NCI-H1092 treated with DMSO at 0.1 percent for 48 hours (cell line): Measurements from ENCODE around the gene OR56A4.

Experiments
- DNase-seq: peaks from one replicate; lab custom pipeline; 2025; lab: John Stamatoyannopoulos, UW

OR56A4 gene, protein sequence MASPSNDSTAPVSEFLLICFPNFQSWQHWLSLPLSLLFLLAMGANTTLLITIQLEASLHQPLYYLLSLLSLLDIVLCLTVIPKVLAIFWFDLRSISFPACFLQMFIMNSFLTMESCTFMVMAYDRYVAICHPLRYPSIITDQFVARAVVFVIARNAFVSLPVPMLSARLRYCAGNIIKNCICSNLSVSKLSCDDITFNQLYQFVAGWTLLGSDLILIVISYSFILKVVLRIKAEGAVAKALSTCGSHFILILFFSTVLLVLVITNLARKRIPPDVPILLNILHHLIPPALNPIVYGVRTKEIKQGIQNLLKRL

DNA sequence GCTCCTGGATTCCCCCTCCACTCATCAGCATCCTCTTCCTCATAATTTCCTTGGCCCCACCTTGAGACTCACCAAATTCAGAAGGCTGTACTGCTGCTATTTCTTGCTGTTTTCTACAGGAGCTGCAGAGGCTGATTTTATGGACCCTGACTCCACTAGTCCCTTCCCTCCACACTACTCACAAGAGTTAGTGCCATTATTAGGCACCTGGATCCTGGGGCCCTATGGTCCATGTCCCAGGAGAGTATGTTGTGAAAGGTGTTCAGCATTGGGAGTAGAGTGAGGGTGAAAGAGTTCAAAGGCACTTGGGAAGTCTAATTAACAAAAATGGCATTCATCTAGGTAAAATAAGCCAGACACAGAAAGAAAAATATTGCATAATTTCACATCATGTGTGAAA lies at the start of gene OR56A4:
Gene OR56A4 (minus strand): TSS at position 101 of the 400 bp plus-strand sequence. CDS start 3,954 bp downstream, outside the sequence.
- no peak for DNase-seq

DNA sequence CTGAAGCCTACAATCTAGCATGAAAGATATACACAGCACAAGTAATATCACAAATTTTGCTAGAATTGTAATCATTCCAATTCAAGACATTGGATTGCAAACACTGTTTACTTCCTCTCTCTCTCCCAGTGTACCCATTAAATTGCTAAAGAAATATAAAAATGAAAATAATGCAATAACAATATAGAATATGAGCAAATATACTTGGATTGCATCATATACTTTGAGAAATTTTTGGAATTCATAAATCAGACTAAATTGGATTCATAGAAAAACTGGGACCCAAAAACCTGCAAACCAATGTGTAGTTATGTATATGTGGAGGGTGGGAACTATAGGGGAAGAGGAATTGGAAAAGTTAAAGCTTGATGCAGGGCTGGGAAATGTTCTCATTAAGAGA lies 48.8 kb upstream of the OR56A4 start:
- no peak for DNase-seq

DNA sequence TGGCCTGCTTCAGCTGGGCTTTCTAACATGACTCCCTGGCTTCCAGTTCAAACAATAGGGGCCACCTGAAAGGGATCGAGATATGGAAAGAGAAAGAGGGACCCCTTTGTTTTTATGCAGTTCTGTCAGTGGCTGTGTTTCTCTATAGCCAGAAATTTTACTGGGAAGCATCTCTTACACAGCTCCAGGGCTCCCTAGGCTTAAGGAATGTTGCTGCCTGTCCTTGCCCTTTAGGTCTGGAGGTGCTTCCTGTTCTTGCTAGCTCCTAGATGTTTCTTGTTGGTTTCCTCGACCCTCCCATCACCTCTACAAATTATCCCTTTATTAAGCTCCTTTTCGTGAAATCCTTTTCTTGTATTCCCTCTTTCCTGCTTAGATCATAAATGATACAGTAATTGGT lies 45.6 kb upstream of the OR56A4 start:
- no peak for DNase-seq

DNA sequence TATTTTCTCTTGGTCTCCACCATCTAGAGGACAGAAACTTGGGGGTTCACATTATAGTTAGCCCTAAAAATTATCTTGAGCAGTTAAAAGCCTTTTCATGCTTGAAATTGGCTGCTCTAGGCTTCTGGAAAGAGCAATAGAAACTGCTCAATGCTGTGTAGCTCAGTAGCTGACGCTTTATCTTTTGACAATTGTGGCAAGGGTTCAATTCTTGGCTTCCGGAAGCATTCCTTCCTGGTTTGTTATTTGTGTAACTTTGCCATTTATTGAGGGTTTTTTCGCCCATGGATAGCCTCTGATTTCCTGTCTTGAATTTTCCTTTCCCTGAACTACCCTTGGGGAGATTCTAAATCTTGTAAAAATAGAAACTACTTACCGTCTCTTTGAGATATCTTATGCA lies 34.1 kb upstream of the OR56A4 start:
- DNase-seq, result no peak

DNA sequence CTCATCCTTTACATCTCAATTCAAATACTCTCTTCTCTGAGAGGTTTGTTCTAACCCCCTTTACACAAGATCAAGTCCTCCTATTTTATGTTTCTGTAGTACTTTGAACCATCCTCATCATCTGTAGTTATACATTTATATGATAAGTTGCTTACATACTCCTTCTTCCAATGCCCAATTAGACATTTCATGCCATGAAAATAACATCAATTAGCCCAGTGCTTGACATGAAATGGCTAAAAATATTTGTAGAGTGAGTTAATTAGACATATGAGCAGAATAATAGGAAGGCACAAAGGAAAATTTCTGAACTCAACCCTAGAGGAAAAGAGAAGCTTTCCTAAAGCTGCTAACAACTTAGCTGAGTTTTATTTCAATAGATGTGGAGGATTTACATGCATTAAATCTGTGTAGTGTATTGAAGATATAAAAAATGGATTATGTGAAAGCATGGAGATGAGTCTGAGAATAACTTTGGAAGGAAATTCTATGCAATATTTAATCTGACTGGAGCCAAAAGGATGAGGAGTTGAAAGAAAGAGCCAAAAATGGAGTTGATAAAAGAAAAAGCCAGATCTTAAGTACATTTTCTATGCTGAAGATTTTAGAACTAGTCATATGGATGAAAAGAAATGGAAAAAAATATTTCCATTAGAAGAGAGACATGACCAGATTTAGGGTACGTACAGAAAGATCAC lies 24.1 kb upstream of the OR56A4 start, which contains the start of gene OR56A1:
Gene OR56A1 (minus strand): TSS at position 51 of the 698 bp plus-strand sequence. CDS start 3,066 bp downstream, outside the sequence.
- DNase-seq, result no peak

DNA sequence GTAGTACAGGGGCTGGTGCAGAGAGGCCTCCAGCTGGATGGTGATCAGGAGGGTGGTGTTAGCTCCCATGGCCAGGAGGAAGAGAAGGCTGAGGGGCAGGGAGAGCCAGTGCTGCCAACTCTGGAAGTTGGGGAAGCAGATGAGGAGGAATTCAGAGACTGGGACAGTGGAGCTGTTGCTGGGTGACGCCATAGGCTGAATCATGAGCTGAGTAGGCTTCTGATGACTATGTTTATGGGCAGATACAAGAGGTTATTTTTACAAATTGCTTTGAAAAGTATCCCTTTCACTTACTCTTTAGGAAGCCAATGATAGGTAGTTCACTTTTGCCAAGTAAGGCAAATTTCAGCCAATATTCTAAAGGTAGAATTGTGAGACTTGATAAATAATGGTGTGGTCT lies 20.8 kb upstream of the OR56A4 start:
- DNase-seq, result no peak

DNA sequence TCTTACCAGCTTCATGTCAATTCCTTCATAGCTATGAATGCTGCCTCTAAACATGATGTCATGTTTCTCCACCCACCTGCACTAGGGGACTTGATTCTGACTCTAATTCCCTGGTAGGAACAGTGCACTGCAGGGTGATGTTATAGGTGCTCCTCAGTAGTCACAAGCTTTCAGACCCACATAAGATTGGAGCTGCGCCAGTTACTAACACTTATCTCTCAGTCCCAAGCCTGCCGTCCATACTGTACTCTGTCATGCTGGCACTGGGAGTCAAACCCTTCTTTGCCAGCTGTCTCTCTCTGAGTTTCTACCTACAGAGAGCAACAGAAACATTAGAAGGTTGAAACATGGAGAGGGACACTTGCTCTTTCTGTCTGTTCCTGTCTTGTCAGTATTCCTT lies 18.3 kb upstream of the OR56A4 start:
- DNase-seq, result no peak

DNA sequence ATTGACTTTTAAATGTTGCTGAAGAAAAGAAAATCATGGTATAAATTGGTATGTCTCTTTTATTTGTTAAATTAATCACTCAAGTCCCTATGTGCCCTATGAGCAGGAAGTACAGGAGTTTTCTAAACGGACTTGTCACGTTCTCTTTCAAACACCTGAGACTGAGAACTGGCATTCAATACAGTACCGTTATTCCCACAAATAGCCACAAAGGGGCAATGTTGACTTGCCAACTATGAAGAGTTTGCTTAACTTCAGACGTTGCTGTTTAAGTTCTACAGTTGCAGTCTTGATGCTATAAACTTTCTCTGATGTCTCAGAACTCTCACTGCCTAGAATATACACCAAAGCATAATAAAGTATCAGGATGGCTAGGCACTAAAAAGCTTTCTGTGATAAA lies 16.2 kb upstream of the OR56A4 start:
- DNase-seq, result peak; percentile 5

DNA sequence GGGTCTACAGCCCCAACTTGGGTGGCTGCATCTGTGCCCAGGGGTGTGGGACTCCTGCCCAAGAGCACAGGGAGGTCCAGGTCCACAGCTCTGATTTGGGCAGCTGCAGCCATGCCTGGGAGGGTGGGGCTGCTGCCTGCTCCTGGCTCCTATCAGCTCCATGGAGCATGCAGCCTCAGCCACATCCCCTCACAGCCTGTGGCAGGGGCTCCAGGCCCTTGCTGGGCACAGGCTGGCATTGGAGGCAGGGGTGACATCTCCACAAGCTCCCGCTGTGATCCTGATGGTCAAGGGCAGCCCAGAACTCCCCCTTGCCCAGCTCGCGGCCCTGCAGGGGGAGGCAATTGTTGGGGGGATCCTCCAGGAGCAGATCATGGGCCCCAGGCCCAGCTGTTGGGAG lies 6.3 kb upstream of the OR56A4 start:
- no peak for DNase-seq

DNA sequence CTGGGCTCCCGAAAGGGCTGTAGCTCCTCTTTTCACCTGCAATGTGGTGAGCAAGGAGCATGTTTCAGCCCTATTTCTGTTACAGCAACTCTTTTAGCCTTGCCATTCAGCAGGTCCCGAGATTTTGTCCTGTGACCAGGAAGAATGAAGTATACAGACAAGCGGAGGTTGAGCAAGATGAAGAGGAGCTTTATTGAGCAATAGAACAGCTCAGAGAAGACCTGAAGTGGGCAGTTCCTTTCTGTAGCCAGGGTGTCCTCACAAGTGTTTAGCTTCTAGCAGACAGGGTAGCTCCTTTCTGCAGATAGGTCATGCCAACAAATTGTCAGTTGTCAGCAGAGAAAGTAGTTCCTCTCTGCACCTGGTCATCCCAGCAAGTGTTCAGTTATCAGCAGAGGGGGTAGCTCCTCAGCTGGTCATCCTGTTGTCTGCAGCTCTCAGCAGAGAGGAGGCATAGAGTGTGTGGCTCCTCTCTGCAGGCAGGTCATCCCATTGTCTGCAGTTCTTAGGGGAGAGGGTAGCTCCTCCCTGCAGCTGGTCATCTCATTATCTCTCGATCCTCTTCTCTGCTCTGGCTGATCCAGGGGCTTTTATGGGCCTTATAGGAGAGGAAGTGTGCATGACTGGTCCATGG lies 5.4 kb upstream of the OR56A4 start:
- no peak for DNase-seq

DNA sequence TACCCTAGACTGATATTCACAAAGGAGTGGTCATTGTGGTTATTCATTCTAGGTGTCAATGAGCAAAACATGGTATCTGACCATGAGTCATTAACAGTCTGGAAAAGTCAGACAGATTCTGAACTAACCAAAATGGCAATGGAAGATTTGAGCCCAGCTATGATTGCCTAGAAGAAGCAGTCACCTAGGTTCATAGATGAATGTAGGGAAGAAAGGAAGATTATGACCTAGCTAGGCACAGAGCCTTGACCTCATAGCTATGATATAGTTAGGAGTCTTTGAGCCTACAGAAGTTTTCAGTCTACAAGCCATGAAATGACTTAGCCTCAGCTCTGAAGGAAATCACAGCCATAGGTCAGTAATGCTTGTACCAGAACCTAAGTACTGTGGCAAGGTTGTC lies 351 bp downstream of the OR56A4 start:
- DNase-seq, result no peak

DNA sequence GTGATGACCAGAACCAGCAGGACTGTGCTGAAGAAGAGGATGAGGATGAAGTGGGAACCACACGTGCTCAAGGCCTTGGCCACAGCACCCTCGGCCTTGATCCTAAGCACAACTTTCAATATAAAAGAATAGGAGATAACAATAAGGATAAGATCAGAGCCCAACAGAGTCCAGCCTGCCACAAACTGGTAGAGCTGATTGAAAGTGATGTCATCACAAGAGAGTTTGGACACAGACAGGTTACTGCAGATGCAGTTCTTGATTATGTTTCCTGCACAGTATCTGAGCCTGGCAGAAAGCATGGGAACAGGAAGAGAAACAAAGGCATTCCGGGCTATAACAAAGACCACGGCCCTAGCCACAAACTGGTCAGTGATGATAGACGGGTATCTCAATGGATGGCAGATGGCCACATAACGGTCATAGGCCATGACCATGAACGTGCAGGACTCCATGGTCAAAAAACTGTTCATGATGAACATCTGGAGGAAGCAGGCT lies 4.5 kb downstream of the OR56A4 start:
- no peak for DNase-seq

DNA sequence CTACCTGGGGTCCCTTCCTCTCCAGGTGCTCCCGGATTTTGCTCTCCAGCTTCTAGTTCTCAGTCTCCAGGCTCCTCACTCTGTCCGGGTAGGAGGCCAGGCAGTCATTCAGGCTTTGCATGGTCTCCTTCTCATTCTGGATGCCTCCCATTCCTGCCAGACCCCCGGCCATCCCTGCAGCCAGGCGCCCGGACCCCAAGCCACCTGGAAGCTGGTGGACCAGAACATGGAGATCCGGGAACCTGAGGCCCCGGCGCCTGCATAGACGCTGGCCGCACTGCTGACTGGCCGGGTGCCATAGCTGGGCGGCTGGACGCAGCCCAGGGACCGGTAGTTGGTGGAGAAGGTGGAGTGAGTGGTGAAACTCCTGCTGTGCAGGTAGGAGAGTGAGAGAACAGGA lies 12.0 kb downstream of the OR56A4 start:
- no peak for DNase-seq

DNA sequence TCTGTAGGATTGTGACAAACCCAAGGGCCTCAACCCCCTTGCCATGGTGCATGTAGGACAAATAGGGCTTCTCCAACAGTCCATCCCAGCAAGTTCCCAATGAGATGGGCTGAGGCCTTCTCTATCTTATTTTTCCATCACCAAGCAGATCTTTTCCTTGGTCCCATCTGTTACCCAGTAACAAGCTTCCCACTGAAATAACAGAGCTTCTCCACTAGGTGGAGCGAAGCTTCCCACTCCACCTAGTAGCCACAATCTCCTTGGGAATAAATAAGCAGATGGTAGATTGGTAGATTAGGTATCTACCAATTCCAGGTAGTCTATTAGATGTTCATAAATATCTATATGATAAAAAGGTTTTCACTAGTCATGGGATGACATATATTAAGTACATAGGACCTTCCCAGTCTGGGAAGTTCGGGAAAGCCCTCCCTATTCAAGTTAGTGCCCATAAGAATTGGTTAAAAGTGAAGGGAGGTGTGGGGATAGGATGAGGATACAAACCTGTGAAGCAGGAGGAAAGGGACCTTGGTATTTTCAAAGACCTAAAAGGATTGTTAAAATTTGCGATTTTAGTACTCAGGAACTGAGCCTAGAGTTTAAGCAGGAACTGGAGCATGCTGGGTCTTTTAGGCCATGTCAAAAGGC lies 14.0 kb downstream of the OR56A4 start:
- DNase-seq, result no peak

DNA sequence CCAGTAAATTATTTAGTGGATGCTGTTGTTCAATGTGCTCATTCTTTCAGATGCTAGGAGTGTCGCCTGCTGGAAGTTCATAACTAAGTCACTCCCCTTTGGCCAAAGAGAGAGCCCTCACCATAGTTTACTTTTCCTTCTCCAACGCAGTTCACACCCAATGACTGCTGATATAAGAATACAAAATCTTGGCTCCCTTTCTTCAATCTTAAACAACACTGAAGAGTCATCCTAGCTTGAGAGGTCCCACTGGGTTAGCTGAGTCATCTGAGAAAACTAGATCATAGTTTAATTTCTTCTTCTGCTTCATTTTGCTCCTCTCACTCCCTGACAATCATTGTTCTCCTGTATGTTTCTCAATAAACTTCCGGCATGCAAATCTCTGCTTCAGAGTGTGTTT lies 14.6 kb downstream of the OR56A4 start:
- DNase-seq, result no peak

DNA sequence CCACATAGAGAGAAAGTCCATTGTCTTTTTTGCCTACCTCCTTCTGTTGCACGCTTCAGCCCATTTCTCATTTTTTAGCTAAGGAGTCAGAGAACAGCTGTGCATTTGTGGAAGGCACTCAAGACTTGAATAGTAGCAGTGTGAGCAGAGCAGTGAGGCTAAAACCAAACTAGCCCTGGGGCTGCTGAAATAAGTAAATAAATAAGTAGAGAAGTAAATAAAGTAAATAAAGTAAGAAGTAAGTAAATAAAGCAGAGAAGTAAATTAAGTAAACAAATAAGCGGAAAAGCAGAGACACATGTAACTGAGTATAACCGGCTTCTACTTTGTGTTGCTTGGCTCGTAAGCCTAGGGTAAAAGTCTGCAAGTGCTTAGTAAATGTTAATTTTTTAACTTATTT lies 17.5 kb downstream of the OR56A4 start:
- DNase-seq, result no peak

DNA sequence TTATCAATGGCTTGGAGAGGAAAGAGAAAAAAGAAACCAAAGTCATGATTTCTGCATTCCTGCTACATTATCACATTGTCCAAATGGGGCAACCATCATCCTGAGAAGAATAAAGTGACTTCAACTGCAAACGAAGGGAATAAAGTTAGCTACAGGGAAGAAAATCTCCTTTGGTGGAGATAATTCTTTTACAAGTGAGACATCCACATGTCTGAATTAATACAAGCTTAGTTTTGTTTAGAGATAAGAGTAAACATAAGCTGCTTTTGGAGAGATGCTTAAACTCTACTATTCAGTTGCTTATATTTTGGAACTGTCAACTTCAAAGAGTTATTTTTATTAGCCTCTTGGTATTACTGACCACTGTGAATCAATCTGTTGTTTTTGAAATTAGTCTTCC lies 19.9 kb downstream of the OR56A4 start, which contains the start of gene OR52L1:
Gene OR52L1 (minus strand): TSS at position 101 of the 400 bp plus-strand sequence. CDS start 55 bp downstream, at position 46.
- DNase-seq, result no peak

DNA sequence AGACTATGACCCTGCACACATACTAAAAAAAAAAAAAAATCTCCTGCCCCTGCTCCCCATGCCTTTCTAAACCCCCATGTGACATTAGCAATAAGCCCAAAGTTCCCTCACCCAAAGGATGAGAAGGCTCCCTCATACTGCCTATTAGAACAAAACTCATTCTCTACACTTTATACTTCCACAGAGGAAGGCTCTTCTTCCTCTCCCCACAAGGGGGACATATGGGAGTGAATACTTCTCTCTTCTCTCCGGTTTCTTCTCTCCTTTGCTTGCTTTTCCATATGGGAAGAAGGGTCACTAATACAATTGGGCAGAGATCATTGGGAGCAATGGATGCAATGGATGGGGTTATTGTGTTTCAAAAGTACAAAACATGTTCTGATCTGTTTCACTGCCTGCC lies 23.3 kb downstream of the OR56A4 start:
- no peak for DNase-seq

DNA sequence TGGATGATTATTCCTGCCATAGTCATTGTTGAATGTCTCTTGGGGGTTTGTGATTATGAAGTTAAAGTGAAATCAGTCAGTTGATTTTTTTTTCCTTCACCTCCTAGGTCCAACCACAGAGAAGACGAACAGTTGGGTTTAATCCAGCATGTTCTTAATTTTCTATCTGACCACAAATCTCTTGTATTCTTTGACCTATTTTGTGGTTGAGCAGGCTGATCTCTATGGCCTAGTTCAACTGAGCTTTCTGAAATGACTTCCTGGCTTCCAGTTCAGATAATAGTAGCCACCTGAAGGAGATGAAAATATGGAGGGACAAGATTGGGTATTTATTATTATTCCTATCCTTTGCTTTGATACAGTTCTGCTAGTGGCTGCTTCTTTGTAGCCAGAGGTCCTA lies 33.2 kb downstream of the OR56A4 start:
- no peak for DNase-seq

DNA sequence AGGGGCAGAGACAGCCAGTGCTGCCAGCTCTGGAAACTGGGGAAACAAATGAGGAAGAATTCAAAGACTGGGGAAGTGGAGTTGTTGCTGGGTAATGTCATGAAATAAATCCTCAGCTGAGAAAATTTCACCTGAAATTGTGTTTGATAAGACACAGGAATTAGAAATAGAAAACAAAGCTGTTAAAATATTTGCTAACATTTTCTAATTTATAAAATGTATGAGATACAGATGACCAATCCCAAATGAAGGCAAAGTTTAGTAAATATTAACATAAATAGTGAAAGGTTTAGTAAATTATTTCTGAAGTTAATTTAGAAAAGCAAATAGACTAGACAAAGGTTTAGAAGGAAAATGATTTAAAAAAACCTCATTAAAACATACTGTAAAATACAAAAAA lies 38.4 kb downstream of the OR56A4 start, which contains the start of gene OR56A5:
Gene OR56A5 (minus strand): TSS at position 101 of the 400 bp plus-strand sequence. CDS start 0 bp downstream, at position 101.
- no peak for DNase-seq

DNA sequence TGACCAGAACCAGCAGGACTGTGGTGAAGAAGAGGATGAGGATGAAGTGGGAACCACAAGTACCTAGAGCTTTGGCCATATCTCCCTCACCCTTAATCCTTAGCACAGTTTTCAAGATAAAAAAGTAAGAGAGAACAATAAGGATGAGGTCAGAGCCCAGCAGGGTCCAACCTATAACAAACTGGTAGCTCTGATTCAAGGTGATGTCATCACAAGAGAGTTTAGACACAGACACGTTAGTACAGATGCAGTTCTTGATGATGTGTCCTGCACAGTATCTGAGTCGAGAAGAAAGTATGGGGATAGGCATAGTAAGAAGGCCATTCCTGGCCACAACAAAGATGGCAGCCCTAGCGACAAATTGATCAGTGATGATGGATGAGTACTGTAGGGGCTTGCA lies 39.0 kb downstream of the OR56A4 start:
- DNase-seq, result no peak

DNA sequence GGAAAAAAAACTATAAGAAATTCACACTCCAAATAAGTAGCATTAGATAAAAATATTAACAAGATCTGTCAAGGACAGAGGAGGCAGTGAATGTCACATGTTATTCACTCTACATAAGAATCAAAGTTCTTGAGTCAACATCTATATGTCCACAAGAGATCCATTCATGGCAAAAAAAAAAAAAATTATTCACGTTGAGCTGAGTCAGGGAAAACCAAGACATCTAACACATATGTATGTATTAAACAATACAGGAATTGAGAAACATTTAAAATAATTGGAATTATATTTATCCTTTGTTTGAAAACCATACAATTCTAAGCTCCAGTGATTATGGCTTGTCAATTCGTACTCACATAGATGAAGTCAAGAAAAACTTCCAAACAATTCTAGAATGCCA lies 39.8 kb downstream of the OR56A4 start:
- DNase-seq, result no peak
